HG03175 (cell line): ENCODE data around the gene XK.
"Not testable (repeated sequence)": the region's sequence is repeated elsewhere in the genome, so short reads cannot be mapped to it uniquely, and the experiment has no call there.

Experiments used
- ATAC-seq: cut with Tn5 transposase; IDR thresholded peaks from one replicate; pipeline ENCODE4 v1.9.1; 2021; ENCODE audit warnings: mild to moderate bottlenecking, moderate library complexity; ENCODE audit not compliant: unreplicated experiment

XK gene, protein sequence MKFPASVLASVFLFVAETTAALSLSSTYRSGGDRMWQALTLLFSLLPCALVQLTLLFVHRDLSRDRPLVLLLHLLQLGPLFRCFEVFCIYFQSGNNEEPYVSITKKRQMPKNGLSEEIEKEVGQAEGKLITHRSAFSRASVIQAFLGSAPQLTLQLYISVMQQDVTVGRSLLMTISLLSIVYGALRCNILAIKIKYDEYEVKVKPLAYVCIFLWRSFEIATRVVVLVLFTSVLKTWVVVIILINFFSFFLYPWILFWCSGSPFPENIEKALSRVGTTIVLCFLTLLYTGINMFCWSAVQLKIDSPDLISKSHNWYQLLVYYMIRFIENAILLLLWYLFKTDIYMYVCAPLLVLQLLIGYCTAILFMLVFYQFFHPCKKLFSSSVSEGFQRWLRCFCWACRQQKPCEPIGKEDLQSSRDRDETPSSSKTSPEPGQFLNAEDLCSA

DNA sequence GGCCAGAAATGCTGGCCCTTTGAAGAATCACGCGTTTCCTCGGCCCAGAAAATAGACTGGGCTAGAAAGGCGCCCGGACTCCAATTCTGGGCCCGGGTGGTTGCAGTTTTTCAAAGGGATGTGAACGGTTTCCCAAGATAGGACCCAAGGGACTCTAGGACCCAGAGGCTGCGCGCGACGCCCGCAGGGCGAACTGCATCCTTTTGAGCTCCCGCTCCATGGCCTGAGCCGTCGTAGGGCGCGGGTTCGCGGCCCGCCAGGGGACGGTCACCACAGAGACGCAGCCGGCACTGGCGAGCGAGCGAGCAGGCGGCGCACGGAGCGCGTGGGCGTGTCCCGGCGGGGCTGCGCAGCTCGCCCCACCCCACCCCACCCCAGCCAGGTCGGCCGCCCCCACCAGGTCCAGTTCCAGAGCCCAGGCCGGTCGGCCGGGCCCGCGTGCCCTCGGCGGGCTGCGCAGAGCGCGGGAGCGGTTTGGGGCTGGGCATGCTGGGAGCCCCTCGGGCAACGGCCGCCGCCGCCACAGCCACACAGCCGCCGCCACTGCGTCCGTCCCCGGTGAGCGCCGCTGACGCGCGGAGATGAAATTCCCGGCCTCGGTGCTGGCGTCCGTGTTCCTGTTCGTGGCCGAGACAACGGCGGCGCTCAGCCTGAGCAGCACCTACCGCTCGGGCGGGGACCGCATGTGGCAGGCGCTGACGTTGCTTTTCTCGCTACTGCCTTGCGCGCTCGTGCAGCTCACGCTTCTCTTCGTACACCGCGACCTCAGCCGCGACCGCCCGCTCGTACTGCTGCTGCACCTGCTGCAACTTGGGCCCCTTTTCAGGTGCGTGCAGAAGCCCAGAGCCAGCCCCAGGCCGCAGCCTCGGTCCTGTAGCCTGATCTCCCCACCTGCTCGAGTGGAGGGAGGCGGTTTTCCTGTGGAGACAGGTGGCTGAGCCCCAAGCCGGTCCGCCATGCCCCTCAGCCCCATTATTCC, at the start of gene XK:
TSS of gene XK (plus strand) at position 411 of the 979 bp plus-strand sequence. CDS start at position 582, 171 bp downstream.
- peak; percentile 70 for ATAC-seq

DNA sequence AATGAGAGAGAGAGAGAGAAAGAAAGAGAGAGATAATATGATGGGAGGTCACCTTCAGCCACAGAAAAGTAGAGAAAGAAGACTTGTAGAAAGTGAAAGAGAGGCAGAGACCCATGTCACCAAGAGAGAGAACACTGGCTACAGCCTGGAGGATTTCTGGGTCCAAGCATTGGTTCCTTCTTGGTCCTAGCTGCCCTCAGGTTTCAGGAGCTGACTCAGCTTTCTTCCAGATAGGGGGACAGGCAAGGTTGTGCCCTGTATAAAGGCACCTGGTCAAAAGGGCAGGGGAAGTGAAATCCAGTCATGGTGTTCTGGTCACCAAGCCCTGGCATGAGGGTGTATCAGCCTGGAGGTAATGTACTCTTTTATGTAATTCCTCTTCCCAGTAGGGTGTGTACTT, 47.5 kb upstream of the XK start:
- ATAC-seq = no peak

DNA sequence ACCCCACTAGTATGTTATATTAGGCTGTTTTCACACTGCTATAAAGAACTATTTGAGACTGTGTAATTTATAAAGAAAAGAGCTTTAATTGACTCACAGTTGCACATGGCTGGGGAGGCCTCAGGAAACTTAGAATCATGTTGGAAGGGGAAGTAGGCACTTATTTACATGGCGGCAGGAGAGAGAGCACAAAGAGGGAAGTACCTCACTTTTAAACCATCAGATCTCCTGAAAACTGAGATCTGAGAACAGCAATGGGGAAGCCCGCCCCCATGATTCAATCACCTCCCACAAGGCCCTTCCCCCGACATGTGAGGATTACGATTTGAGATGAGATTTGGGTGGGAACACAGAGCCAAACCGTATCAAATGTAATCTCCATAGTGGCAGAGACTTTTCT, 45.4 kb upstream of the XK start:
- ATAC-seq = no peak

DNA sequence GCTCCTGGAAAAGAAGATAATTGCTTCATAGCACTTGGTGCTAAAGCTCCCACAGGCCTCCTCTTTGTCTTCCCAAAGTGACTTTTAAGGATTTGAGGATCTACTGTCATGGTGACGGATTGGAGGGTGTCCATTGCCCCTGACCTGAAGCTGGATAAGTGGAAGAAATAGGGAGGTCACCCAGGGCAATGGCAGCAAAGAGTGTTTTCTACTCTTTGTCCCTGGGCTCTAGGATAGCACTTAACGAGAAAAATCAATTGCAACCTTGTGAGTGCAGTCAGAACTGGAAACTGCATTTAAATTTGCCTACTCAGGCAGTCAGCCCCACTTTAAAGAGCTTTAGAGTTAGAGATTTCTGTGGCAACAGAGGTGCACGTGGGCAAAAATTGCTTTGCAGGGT, 43.7 kb upstream of the XK start:
- ATAC-seq = no peak

DNA sequence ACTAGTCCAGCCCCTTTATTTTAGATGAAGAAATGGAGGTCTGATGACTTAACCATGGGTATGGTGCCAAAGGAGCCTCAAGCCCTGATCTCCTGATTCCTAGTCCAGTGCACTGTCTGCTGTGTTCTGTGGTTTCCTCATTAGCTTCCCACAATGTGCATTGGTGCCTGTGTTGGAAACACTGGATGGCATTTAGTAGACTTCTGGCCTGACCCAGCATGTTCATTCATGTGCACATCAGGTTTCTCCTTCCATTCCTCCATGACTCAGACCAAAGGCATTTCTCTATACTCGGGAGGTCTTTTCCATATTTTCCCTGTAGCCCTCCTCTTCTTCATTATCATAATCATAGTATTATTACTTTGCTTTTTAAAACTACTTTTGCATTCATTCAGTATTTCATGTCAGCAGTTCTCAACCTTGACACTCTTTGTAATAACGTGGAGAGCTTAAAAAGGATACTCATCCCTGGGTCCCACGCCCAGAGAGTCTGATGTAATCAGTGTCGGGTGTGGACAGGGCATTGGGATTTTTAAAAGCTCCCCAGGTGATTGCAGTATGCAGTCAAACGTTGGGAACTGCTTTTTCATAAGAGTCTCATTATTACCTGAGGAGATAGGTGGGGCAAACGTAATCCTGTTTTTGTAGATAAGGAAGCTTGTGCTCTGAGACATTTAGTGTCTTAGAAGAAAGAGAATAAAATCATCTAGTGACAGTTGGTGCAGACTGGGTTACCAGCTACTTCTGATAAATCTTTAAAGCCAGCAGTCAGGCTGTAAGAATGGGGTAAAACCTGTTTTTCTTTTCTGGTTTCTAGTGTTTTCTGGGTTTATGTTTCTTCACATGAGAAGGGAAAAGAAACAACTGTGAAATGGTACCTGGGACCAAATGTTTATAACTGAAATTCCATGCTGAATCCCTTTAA, 40.9 kb upstream of the XK start:
- ATAC-seq = no peak

DNA sequence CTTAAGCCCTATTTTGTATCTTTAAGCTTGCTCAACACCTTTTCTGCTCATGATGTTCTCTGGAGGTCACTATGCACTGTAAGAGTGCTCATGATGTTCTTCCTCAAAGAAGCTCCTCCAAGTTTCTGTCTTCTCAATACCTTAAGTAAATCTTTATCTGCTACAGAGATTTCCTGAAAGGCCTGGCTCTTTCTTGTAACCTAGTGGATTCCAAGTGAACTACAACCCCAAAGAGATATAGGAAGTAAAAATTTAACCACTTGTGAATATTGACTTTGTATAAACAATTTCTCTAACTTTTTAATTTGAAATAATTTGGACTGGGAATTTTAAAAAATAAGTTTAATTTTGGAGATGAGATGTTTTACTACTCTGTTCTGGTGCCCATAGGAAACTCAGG, 39.3 kb upstream of the XK start:
- no peak for ATAC-seq

DNA sequence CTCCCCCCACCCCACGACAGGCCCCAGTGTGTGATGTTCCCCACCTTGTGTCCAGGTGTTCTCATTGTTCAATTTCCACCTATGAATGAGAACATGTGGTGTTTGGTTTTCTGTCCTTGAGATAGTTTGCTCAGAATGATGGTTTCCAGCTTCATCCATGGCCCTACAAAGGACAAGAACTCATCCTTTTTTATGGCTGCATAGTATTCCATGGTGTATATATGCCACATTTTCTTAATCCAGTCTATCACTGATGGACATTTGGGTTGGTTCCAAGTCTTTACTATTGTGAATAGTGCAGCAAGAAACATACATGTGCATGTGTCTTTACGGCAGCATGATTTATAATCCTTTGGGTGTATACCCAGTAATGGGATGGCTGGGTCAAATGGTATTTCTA, 34.7 kb upstream of the XK start:
- not testable (repeated sequence) for ATAC-seq

DNA sequence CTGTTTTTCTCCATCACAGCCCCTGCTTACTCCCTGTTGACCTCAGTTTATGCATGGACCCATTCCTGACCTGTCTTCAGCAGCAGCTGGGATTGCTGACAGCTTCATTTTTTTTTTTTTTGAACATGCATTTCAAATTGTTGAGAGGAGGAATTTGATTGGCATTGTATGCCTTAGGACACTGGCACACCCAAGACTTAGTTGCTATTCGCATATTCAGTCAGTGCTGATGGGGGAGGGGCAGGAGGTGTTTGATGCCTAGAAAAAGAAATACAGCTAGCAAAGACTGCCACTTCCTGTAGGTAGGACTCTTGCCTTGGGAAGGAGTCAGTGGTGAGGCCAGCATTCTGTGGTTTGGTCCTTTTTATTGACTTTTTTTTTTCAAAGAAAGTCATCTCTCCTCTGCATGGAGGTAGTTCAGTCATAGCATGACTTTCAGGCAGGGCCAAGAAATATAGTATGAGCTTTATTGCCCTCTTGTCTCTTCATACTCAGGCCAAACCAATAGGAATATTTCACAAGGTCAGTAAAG, 33.6 kb upstream of the XK start:
- ATAC-seq = no peak

DNA sequence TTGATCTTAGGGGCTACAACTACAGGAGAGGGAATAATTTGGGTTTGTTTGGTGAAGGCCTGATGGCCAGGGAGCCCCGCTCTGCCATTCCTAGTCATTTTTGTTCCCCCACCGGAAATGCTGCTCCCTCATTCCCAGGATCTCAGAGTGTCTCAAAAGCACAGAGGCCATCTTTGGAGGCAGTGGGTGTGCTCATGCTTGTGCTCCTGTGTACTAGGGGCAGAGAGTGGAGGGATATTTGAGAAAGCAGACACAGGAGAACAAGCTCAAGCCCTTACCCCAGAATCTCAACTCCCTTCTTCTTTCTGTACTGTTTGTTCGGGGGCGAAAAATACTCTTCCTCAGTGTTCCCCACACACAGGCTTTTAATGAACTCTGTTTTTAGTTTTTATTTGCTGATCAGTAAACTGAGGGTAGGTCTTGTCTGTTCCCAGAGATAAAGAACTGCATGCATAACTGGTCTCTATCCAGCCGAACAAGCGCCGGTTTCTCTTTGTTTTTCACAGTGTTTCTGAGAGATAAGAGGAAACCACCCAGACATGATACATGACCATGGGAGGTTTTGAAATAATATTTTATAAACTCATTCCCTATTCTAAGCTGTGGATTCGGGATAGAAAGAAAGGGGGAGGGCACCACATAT, 32.9 kb upstream of the XK start:
- no peak for ATAC-seq

DNA sequence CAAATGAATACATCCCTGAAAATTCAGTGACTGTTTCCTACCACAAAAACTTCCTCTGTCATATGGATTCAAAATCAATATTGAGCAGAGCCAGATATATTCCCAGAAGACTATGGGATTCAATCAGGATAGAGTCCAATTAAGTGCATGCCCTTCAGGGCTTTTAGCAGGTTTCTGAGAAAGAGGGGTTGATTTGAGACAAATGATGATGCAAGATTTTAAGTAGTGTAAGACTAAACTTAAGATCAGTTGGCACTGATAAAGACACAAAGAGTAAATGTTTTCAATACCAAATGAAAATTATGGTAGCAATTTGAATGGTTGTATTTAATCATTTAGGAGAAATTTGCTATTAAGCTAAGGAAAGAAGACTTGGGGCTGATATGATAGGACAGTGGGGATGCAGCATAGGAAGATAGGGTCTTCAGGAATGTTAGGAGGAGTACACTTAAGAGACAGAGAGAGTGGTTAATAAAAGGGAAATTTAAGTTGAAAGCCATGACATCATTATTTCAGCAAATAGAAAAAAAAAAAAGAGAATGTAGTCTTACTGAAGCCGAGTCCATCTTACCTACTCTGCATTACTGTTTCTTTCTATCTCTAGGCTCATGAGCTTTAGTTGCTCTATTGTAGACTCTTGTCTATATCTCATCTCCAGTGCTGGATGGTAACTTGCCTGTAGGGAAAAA, 32.0 kb upstream of the XK start:
- no peak for ATAC-seq

DNA sequence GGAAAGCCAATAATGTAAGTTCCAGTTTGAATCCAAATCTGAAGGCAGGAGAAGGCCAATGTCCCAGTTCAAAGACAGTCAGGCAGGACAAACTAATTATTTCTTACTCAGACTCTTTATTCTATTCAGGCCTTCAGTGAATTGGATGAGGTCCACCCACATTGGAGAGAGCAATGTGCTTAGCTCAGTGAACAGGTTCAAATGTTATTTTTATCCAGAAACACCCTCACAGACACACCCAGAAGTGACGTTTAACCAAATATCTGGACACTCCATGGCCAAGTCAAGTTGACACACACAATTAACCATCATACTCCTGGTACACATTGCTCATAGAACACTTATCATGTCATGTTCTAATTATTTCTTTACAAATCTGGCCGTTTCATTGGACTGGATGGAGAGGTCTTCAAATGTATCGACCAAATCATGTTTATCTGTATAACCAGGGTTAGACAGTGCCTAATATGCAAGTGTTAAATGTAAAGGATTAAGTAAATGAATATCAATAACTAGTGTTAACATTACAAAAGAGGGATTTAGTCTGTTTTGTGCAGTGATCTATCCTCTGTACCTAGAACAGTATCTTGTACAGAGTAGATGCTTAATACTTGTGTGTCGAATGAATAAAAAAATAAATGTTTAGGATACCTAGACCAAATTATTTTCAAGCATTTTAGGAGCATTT, 27.1 kb upstream of the XK start:
- no peak for ATAC-seq

DNA sequence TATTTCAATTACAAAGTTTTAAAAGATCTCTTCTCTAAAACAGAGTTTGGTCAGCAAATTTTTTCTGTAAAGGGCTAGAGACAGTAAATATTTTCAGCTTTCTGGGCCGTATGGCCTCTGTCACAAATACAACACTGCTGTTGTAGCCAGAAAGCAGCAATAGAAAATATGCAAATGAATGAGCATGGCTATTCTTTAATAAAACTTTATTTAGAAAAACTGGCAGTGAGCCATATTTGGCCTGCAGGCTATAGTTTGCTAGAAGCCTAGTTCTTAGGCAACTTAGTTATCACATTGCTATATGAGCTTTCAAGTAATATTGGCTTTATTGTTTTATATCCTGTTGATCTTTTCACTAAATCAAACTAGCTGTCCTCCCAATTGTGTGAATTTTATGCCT, 26.5 kb upstream of the XK start:
- ATAC-seq = no peak

DNA sequence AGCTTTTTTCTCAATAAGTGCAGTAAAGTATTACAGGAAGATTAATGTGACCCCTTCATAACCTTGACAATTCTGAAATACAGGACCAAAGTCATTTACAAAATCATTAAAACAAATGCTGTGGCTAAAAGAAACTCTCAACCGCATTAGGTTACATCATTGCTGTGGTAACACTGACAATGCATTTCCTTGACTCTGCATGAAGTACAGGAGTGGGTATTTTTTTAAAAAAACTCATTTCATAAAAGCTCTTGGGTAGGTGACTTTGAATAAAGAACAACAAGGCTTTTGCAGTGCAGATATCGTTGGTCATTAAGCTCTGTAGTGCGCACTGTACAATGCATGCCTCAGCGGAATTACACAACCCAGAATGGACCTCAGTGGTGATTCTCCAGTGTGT, 23.4 kb upstream of the XK start:
- no peak for ATAC-seq

DNA sequence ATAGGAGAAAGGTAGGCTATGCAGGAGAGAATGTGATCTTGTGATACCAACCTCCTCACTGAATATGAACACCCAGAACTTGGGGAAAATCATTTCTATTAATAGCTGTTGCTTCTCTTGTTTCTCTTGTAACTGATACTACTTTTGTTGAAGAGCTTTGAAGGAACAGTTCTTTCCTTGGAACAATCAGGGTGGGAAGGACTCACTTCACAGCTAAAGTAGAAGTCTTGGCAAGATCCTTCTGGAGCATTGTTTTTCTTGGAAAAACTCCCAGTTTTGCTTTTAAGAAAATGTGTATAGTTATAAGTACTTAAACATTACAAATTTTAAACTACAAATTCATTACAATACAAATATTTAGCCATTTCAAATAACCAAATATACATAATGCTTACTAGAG, 19.1 kb upstream of the XK start:
- ATAC-seq = no peak

DNA sequence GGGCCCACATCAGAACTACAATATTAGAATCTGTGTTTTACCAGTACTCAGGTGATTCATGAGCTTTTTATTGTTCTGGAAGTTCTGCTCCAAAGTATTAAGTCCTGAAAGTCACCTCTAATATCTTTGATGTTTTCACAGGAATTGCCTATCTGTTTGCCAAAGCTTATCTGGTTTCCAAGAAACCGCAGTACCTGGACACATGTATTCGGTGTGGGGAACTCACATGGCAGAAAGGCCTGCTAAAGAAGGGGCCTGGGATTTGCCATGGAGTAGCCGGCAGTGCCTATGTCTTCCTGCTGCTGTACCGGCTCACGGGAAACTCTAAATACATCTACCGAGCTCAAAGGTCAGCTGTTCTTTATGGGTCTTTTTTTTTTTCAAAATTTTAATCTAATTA, 18.4 kb upstream of the XK start:
- no peak for ATAC-seq

DNA sequence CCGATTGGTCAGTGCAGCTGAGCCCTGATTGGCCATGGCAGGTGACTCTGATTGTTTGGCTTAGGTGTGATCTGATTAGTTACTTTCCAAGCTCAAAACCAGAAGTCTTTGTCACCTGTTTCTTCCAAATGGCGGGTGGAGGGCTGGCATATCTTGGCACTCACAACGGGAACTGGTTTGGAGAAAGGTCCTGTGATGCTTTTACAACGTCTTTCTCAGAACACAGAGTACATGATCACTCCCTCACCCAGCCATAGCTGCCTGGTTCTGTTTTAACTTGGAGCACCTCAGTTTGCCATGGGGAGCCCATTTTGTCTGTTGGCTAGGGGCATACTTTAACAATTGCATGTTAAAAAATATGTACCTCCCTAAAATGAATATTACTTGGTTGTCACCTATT, 13.0 kb upstream of the XK start:
- ATAC-seq = no peak

DNA sequence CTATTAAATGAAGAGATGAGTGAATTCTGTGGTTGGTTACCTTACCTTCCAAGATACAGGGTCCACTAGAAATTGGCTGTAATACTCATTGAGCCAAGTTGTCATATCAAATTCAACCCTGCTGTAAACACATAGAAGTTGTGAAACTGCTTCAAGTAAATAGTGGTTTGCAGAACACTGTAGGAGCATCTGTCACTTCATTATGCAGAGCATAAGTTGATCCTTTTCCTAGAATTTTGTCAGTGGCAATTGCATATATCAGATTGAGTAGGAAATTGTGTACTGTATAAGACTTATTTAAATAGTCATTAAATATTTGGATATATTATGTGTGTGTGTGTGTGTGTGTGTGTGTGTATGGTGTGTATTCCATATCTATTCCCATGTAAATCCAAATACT, 8.8 kb upstream of the XK start:
- ATAC-seq = no peak

DNA sequence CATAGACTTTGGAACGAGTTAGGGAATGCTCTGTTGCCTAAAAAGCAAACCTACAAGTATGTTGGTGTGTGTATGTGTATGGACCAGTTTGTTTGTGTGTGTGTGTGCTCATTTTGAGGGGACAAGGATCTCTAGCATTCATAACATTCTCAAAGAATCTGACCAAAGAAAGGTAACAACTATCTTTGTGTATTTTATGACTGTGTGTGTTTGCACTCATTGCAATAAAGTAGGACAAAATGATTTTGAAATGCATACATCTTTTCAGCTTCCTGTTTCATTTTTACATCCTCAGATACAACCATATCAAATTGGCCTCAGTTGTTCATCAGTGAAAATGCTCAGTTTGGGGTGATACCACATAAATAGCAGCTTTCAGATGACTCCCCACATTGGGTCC, 8.3 kb upstream of the XK start:
- ATAC-seq = no peak

DNA sequence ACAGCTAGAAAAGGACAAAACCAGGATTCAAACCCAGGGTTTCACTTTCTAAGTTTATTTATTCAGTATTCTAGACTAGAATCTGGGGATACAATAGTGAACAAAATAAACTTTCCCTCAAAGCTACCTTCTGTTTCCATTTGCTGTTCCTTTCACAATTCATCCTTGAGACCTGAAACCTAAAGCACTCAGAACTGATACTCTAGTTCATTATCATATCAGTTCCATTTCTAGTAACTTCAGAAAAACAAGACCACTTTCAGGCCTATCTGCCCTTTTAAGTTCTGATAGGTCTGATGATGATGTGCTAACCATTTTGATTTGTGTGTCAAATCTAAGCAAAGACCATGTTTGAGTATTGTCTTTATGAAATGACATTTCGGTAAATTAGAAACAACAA, 7.8 kb upstream of the XK start:
- no peak for ATAC-seq
